BE2C (cell line): ENCODE data around the gene DRP2. TPM values are rescaled to one million over a fixed set of nuclear protein-coding genes. Genes with fewer than 3 reads are reported as not detected.
"Not testable (repeated sequence)": the region's sequence is repeated elsewhere in the genome, so short reads cannot be mapped to it uniquely, and the experiment has no call there.

ENCODE experiments used
- DNase-seq: peaks from one replicate; pipeline ENCODE4 v3.0.0-alpha.2; 2020
- H3K27me3 ChIP-seq: fragments of 250-450 bp; sonication (Bioruptor Pico); 2 replicates; pipeline ENCODE4 v1.5.1; 2020; ENCODE audit warnings: mild to moderate bottlenecking
- H3K36me3 ChIP-seq: fragments of 250-450 bp; sonication (Bioruptor Pico); 2 replicates; pipeline ENCODE4 v1.5.1; 2020; ENCODE audit warnings: mild to moderate bottlenecking
- H3K4me1 ChIP-seq: fragments of 250-450 bp; sonication (Bioruptor Pico); 2 replicates; pipeline ENCODE4 v1.5.1; 2020
- H3K4me3 ChIP-seq: 2 replicates; pipeline ENCODE4 v1.5.1; 2011; ENCODE audit warnings: low read depth, low read length
- H3K9me3 ChIP-seq: fragments of 250-450 bp; sonication (Bioruptor Pico); 2 replicates; pipeline ENCODE4 v1.5.1; 2020
- polyA plus RNA-seq: library from polyadenylated mRNA; unstranded; fragments of >200 nt; gene quantifications from one replicate; pipeline ENCODE4 v1.2.1, GENCODE V29; 2012; ENCODE audit warnings: low read depth, missing spikeins; ENCODE audit not compliant: insufficient read length, insufficient read depth
- TF ChIP-seq, protein P1 (sequence below): IDR thresholded peaks from 2 replicates; pipeline ENCODE4 v1.5.1; 2012; ENCODE audit warnings: mild to moderate bottlenecking, low read depth, low read length

DRP2 gene, protein sequence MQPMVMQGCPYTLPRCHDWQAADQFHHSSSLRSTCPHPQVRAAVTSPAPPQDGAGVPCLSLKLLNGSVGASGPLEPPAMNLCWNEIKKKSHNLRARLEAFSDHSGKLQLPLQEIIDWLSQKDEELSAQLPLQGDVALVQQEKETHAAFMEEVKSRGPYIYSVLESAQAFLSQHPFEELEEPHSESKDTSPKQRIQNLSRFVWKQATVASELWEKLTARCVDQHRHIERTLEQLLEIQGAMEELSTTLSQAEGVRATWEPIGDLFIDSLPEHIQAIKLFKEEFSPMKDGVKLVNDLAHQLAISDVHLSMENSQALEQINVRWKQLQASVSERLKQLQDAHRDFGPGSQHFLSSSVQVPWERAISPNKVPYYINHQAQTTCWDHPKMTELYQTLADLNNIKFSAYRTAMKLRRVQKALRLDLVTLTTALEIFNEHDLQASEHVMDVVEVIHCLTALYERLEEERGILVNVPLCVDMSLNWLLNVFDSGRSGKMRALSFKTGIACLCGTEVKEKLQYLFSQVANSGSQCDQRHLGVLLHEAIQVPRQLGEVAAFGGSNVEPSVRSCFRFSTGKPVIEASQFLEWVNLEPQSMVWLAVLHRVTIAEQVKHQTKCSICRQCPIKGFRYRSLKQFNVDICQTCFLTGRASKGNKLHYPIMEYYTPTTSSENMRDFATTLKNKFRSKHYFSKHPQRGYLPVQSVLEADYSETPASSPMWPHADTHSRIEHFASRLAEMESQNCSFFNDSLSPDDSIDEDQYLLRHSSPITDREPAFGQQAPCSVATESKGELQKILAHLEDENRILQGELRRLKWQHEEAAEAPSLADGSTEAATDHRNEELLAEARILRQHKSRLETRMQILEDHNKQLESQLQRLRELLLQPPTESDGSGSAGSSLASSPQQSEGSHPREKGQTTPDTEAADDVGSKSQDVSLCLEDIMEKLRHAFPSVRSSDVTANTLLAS
- 0.12 TPM for polyA plus RNA-seq

DNA sequence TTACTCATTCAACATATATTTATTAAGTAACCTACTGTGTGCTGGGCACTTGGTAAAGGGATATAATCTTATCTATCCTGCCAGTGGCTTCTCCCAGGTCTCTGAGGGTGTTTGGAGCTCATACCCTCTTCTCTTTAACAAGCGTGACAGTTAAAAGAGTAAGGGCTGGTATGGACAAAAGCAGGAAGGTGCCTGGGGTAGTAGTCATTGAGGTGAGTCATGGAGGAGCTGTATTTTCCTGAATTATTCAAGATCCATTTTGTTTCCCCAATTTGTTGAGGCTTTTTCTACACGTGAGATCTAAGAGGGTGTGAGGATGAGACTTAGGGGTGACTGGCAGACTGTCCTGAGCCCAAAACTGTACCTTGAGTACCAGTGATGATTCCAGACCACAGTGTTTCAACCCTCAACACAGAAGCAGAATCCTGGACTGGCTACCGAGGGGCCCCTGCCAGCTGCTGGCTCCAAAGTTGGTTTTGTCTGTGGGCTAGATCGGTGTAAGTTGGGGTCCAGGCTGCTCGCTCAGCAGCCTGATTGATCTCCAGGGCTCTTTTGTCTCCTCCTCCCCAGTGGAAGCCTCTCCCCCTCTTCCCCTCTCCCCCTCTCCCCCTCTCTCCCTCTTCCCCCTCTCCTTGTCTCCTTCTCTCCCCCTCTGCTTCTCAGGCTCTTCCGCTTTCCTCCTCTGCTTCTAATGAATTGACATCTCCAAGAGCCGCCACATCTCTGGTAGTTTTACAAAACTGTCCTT lies at the start of gene DRP2:
TSS of gene DRP2 (plus strand) at position 671 of the 748 bp plus-strand sequence. CDS start 11,862 bp downstream, outside the sequence.
- Histone ChIP-seq H3K4me3 (no peak within 1 kb of the TSS), H3K4me1 (no peaks in the 10 kb centered on the region), H3K27me3 (no peaks in the 10 kb centered on the region), H3K9me3 (no peaks in the 10 kb centered on the region), H3K36me3 (no peaks in the 10 kb centered on the region)
- no peak for DNase-seq
- TF ChIP-seq, protein P1, sequence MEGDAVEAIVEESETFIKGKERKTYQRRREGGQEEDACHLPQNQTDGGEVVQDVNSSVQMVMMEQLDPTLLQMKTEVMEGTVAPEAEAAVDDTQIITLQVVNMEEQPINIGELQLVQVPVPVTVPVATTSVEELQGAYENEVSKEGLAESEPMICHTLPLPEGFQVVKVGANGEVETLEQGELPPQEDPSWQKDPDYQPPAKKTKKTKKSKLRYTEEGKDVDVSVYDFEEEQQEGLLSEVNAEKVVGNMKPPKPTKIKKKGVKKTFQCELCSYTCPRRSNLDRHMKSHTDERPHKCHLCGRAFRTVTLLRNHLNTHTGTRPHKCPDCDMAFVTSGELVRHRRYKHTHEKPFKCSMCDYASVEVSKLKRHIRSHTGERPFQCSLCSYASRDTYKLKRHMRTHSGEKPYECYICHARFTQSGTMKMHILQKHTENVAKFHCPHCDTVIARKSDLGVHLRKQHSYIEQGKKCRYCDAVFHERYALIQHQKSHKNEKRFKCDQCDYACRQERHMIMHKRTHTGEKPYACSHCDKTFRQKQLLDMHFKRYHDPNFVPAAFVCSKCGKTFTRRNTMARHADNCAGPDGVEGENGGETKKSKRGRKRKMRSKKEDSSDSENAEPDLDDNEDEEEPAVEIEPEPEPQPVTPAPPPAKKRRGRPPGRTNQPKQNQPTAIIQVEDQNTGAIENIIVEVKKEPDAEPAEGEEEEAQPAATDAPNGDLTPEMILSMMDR: no peak

DNA sequence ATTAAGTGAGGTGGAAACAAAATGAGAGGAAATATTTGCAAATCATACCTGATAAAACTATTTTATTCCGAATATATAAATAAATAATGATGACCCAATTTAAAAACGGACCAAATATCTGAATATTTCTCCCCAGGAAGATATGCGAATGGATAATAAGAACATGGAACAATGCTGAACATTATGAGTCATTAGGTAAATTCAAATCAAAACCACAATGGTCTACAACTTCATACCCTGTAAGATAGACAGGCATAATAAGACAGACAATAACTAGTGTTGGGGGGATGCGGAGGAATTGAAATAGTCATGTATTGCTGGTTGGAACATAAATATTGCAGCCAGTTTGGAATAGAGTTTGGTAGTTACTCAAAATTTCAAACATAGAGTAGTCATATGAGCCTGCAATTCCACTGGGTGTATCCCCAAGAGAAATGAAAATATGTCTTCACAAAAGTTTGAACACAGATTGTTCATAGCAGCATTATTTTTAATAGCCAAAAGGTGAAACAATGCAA lies 47.6 kb upstream of the DRP2 start:
- Histone ChIP-seq H3K27me3 (no peaks in the 10 kb centered on the region), H3K9me3 (no peaks in the 10 kb centered on the region), H3K4me1 (no peaks in the 10 kb centered on the region), H3K36me3 (no peaks in the 10 kb centered on the region), H3K4me3 (no peak overlapping the region)
- TF ChIP-seq, protein P1: no peak
- no peak for DNase-seq

DNA sequence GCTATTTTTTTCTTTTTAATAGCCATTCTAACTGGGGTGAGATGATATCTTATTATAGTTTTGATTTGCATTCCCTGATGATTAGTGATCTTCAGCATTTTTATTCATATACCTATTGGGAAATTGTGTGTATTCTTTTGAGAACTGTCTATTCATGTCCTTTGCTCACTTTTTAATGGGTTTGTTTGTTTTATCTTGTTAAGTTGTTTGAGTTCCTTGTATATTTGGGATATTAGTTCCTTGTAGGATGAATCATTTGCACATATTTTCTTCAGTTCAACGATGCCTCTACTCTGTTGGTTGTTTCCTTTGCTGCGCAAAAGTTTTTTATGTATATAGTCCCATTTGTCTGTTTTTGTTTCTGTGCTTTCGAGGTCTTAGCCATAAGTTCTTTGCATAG lies 43.1 kb upstream of the DRP2 start:
- TF ChIP-seq, protein P1: no peak
- Histone ChIP-seq H3K27me3 (no peaks in the 10 kb centered on the region), H3K4me3 (no peak overlapping the region), H3K9me3 (no peaks in the 10 kb centered on the region), H3K4me1 (no peaks in the 10 kb centered on the region), H3K36me3 (no peaks in the 10 kb centered on the region)
- no peak for DNase-seq

DNA sequence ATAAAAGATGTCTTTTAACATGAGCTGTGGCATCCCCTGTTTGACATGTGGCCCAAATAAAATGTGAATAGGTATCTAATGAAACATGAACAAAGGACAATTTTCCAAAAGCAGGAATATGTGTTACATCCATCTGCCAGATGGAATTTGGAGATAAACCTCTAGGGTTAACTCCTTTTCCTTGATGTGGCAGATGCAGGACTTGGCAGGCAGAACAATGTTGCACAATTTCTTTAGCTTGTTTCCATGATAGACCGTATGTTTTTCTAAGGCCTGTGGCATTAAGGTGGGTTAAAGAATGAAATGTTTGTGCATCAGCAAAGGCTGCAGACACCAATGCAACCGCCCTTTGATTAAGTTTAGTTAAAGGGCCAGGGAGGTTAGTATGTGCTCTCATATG lies 34.7 kb upstream of the DRP2 start:
- H3K36me3 ChIP-seq, H3K4me1 ChIP-seq, H3K4me3 ChIP-seq, DNase-seq, H3K27me3 ChIP-seq, H3K9me3 ChIP-seq: not testable (repeated sequence)

DNA sequence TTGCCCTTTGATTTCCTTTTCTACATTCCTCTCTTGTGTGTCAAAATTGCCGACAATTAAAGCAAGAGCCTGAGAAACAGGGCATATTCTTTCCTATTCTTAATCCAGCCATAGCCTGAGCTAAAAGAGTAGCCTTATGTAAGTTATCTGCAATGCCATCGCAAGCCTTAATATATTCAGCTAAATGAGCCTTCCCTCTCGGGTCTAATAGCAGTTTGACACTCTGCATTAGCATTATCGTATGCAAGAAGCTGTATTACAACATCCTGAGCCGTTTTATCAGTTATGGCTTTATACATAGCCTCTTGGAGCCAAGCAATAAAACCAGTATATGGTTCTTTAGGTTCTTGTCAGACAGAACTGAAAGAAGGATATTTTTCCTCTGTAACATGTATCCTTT lies 31.6 kb upstream of the DRP2 start:
- not testable (repeated sequence) for H3K9me3 ChIP-seq, H3K36me3 ChIP-seq, H3K4me1 ChIP-seq, DNase-seq, H3K27me3 ChIP-seq, H3K4me3 ChIP-seq

DNA sequence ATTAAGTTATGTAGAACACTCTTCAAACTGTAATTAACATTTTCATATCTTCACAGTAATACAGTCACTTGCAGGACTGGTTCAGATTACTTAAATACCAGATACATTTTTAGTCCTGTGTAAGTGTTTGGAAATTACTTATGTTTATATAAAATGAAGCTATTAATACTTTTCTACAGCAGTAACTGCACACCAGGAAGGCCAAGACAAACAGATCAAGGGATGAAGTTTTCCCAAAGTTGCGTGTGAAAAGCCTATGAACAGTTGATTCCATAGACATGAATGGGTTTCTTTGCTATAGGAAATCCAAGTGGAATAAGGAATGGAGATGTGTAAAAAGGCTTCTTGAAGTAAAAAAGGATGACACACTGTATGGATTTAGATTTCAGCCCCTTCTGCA lies 28.9 kb upstream of the DRP2 start:
- Histone ChIP-seq H3K27me3 (no peaks in the 10 kb centered on the region), H3K4me1 (no peaks in the 10 kb centered on the region), H3K4me3 (no peak overlapping the region), H3K36me3 (no peaks in the 10 kb centered on the region), H3K9me3 (no peaks in the 10 kb centered on the region)
- DNase-seq: no peak
- TF ChIP-seq, protein P1: no peak
